Neural cell (in vitro differentiated cells): ENCODE results near the gene ZNF582.
"Not testable (repeated sequence)": the region's sequence is repeated elsewhere in the genome, so short reads cannot be mapped to it uniquely, and the experiment has no call there.

ENCODE experiments used
- POLR2AphosphoS5 ChIP-seq: IDR thresholded peaks from 2 replicates; pipeline ENCODE4 v1.6.1; 2012
- TF ChIP-seq, protein P1 (sequence below): fragments of 450-650 bp; IDR thresholded peaks from 2 replicates; pipeline ENCODE4 v1.5.1; 2014; ENCODE audit warnings: antibody characterized with exemption, mild to moderate bottlenecking, moderate library complexity; ENCODE audit not compliant: poor library complexity, severe bottlenecking

DNA sequence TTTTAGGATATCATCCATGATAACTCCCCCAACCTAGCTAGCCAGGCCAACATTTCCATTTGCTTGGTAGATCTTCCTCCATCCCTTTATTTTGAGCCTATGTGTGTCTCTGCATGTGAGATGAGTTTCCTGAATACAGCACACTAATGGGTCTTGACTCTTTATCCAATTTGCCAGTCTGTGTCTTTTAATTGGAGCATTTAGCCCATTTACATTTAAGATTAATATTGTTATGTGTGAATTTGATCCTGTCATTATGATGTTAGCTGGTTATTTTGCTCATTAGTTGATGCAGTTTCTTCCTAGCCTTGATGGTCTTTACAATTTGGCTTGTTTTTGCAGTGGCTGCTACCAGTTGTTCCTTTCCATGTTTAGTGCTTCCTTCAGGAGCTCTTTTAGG is 58.0 kb downstream of the ZNF582 start:
- TF ChIP-seq, protein P1, sequence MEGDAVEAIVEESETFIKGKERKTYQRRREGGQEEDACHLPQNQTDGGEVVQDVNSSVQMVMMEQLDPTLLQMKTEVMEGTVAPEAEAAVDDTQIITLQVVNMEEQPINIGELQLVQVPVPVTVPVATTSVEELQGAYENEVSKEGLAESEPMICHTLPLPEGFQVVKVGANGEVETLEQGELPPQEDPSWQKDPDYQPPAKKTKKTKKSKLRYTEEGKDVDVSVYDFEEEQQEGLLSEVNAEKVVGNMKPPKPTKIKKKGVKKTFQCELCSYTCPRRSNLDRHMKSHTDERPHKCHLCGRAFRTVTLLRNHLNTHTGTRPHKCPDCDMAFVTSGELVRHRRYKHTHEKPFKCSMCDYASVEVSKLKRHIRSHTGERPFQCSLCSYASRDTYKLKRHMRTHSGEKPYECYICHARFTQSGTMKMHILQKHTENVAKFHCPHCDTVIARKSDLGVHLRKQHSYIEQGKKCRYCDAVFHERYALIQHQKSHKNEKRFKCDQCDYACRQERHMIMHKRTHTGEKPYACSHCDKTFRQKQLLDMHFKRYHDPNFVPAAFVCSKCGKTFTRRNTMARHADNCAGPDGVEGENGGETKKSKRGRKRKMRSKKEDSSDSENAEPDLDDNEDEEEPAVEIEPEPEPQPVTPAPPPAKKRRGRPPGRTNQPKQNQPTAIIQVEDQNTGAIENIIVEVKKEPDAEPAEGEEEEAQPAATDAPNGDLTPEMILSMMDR, result not testable (repeated sequence)
- not testable (repeated sequence) for TF ChIP-seq POLR2AphosphoS5
